PC-9 (cell line): ENCODE data around the gene SYT3.

Experiments used
- CTCF ChIP-seq: fragments of 200-600 bp; sonication (generic); conservative IDR thresholded peaks from 2 replicates; pipeline ENCODE4 v1.6.1; 2017; ENCODE audit warnings: mixed run types, antibody characterized with exemption, mild to moderate bottlenecking, moderate library complexity
- EZH2 ChIP-seq: fragments of 200-600 bp; sonication (generic); IDR thresholded peaks from 2 replicates; pipeline ENCODE4 v1.8.0; 2017; ENCODE audit warnings: antibody characterized with exemption, low read depth

- no peak for TF ChIP-seq CTCF
- no peak for TF ChIP-seq EZH2
These were observed 13.7 kb downstream of the SYT3 start for GRCh38 chr19:50626011-50626410.
